Osteoblast (primary cell): ENCODE measurements around the gene IRF3. TPM values are rescaled to one million over a fixed set of nuclear protein-coding genes. Genes with fewer than 3 reads are reported as not detected.

Experiments used
- DNase-seq: peaks from one replicate; pipeline ENCODE4 v3.0.0; 2011; ENCODE audit warnings: low spot score, mixed read lengths; ENCODE audit not compliant: insufficient read length; ENCODE audit errors: missing footprints
- H2AFZ ChIP-seq: 2 replicates; pipeline ENCODE4 v1.6.0; 2011; ENCODE audit warnings: mild to moderate bottlenecking, low read length
- H3K27ac ChIP-seq: 2 replicates; pipeline ENCODE4 v1.5.1; 2011; ENCODE audit warnings: mild to moderate bottlenecking, low read depth, low read length, moderate library complexity
- H3K27me3 ChIP-seq: 2 replicates; pipeline ENCODE4 v1.6.0; 2012; ENCODE audit warnings: mild to moderate bottlenecking, control low read depth, inconsistent platforms, low read length, moderate library complexity; ENCODE audit not compliant: insufficient read depth
- H3K36me3 ChIP-seq: 2 replicates; pipeline ENCODE4 v1.5.1; 2011; ENCODE audit warnings: mild to moderate bottlenecking, low read length, control low read depth, moderate library complexity; ENCODE audit not compliant: insufficient read depth
- H3K4me1 ChIP-seq: 2 replicates; pipeline ENCODE4 v1.5.1; 2011; ENCODE audit warnings: mild to moderate bottlenecking, low read length, control low read depth, moderate library complexity; ENCODE audit not compliant: insufficient read depth
- H3K4me2 ChIP-seq: 2 replicates; pipeline ENCODE4 v1.6.0; 2011; ENCODE audit warnings: mild to moderate bottlenecking, low read length; ENCODE audit not compliant: insufficient read depth
- H3K4me3 ChIP-seq: fragments of 200-600 bp; sonication (generic); 3 replicates; pipeline ENCODE4 v1.5.1; 2012; ENCODE audit warnings: mild to moderate bottlenecking, low read length, inconsistent platforms; ENCODE audit not compliant: insufficient read depth
- H3K79me2 ChIP-seq: 2 replicates; pipeline ENCODE4 v1.6.0; 2012; ENCODE audit warnings: mild to moderate bottlenecking, low read length, control low read depth, inconsistent platforms; ENCODE audit not compliant: insufficient read depth
- H3K9me3 ChIP-seq: 2 replicates; pipeline ENCODE4 v1.5.1; 2011; ENCODE audit warnings: low read depth, low read length, control low read depth
- H4K20me1 ChIP-seq: 2 replicates; pipeline ENCODE4 v1.6.0; 2012; ENCODE audit warnings: mild to moderate bottlenecking, low read length, control low read depth; ENCODE audit not compliant: insufficient read depth
- CTCF ChIP-seq: IDR thresholded peaks from 2 replicates; pipeline ENCODE4 v1.5.1; 2011; ENCODE audit warnings: mild to moderate bottlenecking, low read depth, low read length, moderate library complexity; ENCODE audit errors: extremely low read depth
- total RNA-seq: library from RNA; depleted of rRNA; stranded (reverse); fragments of >200 nt; gene quantifications from 2 replicates; pipeline ENCODE4 v1.2.3, GENCODE V29; 2012

IRF3 gene
- total RNA-seq, 1 donor, result 48.5 TPM

DNA sequence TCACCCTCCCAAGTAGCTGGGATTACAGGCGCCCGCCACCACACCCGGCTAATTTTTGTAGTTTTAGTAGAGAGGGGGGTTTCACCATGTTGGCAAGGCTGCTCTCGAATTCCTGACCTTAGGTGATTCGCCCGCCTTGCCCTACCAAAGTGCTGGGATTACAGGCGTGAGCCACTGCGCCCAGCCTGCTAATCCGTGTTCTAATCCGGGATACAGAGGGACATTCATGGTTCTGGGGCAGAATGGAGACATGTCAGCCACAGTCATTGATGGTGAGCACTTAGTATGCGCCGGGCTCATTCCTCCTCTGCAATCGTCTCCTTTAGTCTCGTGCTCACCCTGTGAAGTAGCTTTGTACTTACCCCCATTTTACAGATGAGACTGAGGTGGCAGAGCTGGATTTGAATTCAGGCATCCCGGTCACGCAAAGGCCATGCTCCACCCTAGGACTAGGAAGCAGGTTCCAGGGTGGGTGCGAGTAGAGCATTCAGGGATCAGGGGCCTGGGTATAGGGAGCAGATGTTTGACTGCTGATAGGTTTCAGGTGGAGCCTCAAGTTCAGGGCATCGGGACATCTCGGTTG, 34.0 kb downstream of the IRF3 start:
- Histone ChIP-seq H3K79me2 (no peaks in the 10 kb centered on the region), H3K4me3 (no peak overlapping the region), H3K27ac (no peak overlapping the region), H3K9me3 (no peaks in the 10 kb centered on the region), H2AFZ (no peak overlapping the region), H3K4me2 (no peak overlapping the region), H3K27me3 (no peaks in the 10 kb centered on the region), H4K20me1 (no peaks in the 10 kb centered on the region), H3K4me1 (peaks cover 5% of the 10 kb centered on the region), H3K36me3 (peaks cover 18% of the 10 kb centered on the region)
- DNase-seq, result peak; percentile 74
- no peak for TF ChIP-seq CTCF

- peak; percentile 48 for DNase-seq
- H3K4me1 ChIP-seq, result peaks cover 5% of the 10 kb centered on the region
- no peaks in the 10 kb centered on the region for H3K9me3 ChIP-seq
- H3K4me3 ChIP-seq, result no peak overlapping the region
- no peak overlapping the region for H3K4me2 ChIP-seq
- H3K36me3 ChIP-seq, result peaks cover 18% of the 10 kb centered on the region
- H3K79me2 ChIP-seq, result no peaks in the 10 kb centered on the region
- H2AFZ ChIP-seq, result no peak overlapping the region
- no peaks in the 10 kb centered on the region for H4K20me1 ChIP-seq
- no peak overlapping the region for H3K27ac ChIP-seq
- H3K27me3 ChIP-seq, result no peaks in the 10 kb centered on the region
- TF ChIP-seq CTCF, result no peak
Observed at GRCh38 chr19:49631014-49631588, 34.6 kb downstream of the IRF3 start.

- no peaks in the 10 kb centered on the region for H3K27me3 ChIP-seq
- no peaks in the 10 kb centered on the region for H3K79me2 ChIP-seq
- H4K20me1 ChIP-seq, result no peaks in the 10 kb centered on the region
- H2AFZ ChIP-seq, result no peak overlapping the region
- H3K4me2 ChIP-seq, result no peak overlapping the region
- no peaks in the 10 kb centered on the region for H3K9me3 ChIP-seq
- no peak overlapping the region for H3K4me3 ChIP-seq
- DNase-seq, result no peak
- no peak for TF ChIP-seq CTCF
- H3K27ac ChIP-seq, result no peak overlapping the region
- peaks cover 5% of the 10 kb centered on the region for H3K4me1 ChIP-seq
- H3K36me3 ChIP-seq, result peaks cover 12% of the 10 kb centered on the region
Observed at GRCh38 chr19:49629659-49630058, 36.0 kb downstream of the IRF3 start.

GRCh38 chr19:49626226-49626625, 39.4 kb downstream of the IRF3 start:
- H3K79me2 ChIP-seq, result peaks cover 5% of the 10 kb centered on the region
- H2AFZ ChIP-seq, result no peak overlapping the region
- no peaks in the 10 kb centered on the region for H3K9me3 ChIP-seq
- H3K4me3 ChIP-seq, result no peak overlapping the region
- H3K4me2 ChIP-seq, result no peak overlapping the region
- peaks cover 2% of the 10 kb centered on the region for H4K20me1 ChIP-seq
- no peak for TF ChIP-seq CTCF
- no peak overlapping the region for H3K27ac ChIP-seq
- peak; percentile 45 for DNase-seq
- peaks cover 5% of the 10 kb centered on the region for H3K4me1 ChIP-seq
- H3K27me3 ChIP-seq, result no peaks in the 10 kb centered on the region
- H3K36me3 ChIP-seq, result peaks cover 18% of the 10 kb centered on the region
